SK-N-SH treated with all-trans-retinoic acid at 6 μM for 48 hours (cell line): ENCODE measurements around the gene UQCRC2.

Experiments used
- ATAC-seq: fragments of 200-7000 bp; cut with Tn5 transposase; 3 replicates; pipeline ENCODE4 v1.9.1; 2020; ENCODE audit warnings: mild to moderate bottlenecking, moderate library complexity
- ARNTL ChIP-seq: fragments of 450-650 bp; formaldehyde crosslinking; IDR thresholded peaks from 2 replicates; pipeline ENCODE4 v1.5.0; 2020; ENCODE audit warnings: low read depth, mild to moderate bottlenecking, moderate library complexity, borderline replicate concordance
- CSDC2 ChIP-seq: fragments of 250-450 bp; sonication (Bioruptor Pico); IDR thresholded peaks from 2 replicates; pipeline ENCODE4 v1.5.0; 2020; ENCODE audit warnings: mild to moderate bottlenecking, moderate library complexity
- ESRRG ChIP-seq: fragments of 250-450 bp; sonication (Bioruptor Pico); IDR thresholded peaks from 2 replicates; pipeline ENCODE4 v1.6.1; 2021; ENCODE audit warnings: mild to moderate bottlenecking
- GLIS3 ChIP-seq: fragments of 250-450 bp; sonication (Bioruptor Pico); IDR thresholded peaks from 2 replicates; pipeline ENCODE4 v1.5.0; 2020; ENCODE audit warnings: mild to moderate bottlenecking, moderate library complexity
- ISL1 ChIP-seq: fragments of 250-450 bp; sonication (Bioruptor Pico); IDR thresholded peaks from 2 replicates; pipeline ENCODE4 v2.1.2; 2022; ENCODE audit warnings: mild to moderate bottlenecking, moderate library complexity
- PPARA ChIP-seq: fragments of 250-450 bp; sonication (Bioruptor Pico); IDR thresholded peaks from 2 replicates; pipeline ENCODE4 v1.5.0; 2020; ENCODE audit warnings: mild to moderate bottlenecking, borderline replicate concordance
- TOX ChIP-seq: fragments of 250-450 bp; sonication (Bioruptor Pico); IDR thresholded peaks from 2 replicates; pipeline ENCODE4 v1.8.0; 2021; ENCODE audit warnings: mild to moderate bottlenecking, moderate library complexity, borderline replicate concordance
- ZC3H10 ChIP-seq: fragments of 250-450 bp; sonication (Bioruptor Pico); IDR thresholded peaks from 2 replicates; pipeline ENCODE4 v1.5.1; 2021; ENCODE audit warnings: mild to moderate bottlenecking, moderate library complexity
- ZFP3 ChIP-seq: fragments of 250-450 bp; sonication (Bioruptor Pico); IDR thresholded peaks from 2 replicates; pipeline ENCODE4 v1.5.0; 2020; ENCODE audit warnings: mild to moderate bottlenecking, moderate library complexity
- ZNF70 ChIP-seq: fragments of 450-650 bp; formaldehyde crosslinking; IDR thresholded peaks from 2 replicates; pipeline ENCODE4 v1.5.0; 2020; ENCODE audit warnings: mild to moderate bottlenecking, moderate library complexity
- ZNF8 ChIP-seq: fragments of 450-650 bp; formaldehyde crosslinking; IDR thresholded peaks from 2 replicates; pipeline ENCODE4 v1.5.0; 2020; ENCODE audit warnings: mild to moderate bottlenecking, moderate library complexity
- TF ChIP-seq, protein P1 (sequence below): fragments of 250-450 bp; sonication (Bioruptor Pico); IDR thresholded peaks from 2 replicates; pipeline ENCODE4 v1.5.1; 2020; ENCODE audit warnings: low read depth, mild to moderate bottlenecking, moderate library complexity
- TF ChIP-seq, protein P2 (sequence below): fragments of 250-450 bp; sonication (Bioruptor Pico); IDR thresholded peaks from 2 replicates; pipeline ENCODE4 v1.8.0; 2020; ENCODE audit warnings: mild to moderate bottlenecking, moderate library complexity, borderline replicate concordance
- TF ChIP-seq, protein P3 (sequence below): fragments of 250-450 bp; sonication (Bioruptor Pico); IDR thresholded peaks from 2 replicates; pipeline ENCODE4 v1.8.0; 2021; ENCODE audit warnings: low read depth, mild to moderate bottlenecking, moderate library complexity, borderline replicate concordance
- TF ChIP-seq, protein P4 (sequence below): fragments of 250-450 bp; sonication (Bioruptor Pico); IDR thresholded peaks from 2 replicates; pipeline ENCODE4 v1.5.0; 2020; ENCODE audit warnings: mild to moderate bottlenecking, moderate library complexity
- TF ChIP-seq, protein P5 (sequence below): fragments of 250-450 bp; sonication (Bioruptor Pico); IDR thresholded peaks from 2 replicates; pipeline ENCODE4 v1.5.1; 2021; ENCODE audit warnings: mild to moderate bottlenecking, moderate library complexity

Gene UQCRC2

DNA sequence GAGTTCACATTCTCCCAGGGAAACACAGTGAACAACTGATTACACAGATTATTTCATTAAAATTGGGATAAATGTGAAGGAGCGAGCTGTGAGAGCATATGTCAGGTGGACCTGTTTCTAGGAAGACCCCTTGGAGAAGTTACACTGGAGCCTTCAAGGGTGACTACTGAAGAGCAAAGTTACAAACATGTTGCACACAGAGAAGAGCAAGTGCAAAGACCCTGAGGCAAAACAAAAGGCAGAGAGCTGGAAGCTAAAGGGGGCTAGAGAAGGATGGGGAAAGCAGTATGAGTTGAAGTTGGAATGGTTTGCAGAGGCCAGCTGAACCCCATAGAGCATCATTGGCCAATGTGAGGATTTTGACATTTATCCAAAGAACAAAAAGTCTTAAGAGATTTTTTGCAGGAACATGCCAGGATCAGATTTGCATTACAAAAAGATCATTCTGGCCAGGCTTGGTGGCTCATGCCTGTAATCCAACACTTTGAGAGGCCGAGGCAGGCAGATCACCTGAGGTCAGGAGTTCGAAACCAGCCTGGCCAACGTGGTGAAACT, 33.6 kb downstream of the UQCRC2 start (continued):
- TF ChIP-seq, protein P1, sequence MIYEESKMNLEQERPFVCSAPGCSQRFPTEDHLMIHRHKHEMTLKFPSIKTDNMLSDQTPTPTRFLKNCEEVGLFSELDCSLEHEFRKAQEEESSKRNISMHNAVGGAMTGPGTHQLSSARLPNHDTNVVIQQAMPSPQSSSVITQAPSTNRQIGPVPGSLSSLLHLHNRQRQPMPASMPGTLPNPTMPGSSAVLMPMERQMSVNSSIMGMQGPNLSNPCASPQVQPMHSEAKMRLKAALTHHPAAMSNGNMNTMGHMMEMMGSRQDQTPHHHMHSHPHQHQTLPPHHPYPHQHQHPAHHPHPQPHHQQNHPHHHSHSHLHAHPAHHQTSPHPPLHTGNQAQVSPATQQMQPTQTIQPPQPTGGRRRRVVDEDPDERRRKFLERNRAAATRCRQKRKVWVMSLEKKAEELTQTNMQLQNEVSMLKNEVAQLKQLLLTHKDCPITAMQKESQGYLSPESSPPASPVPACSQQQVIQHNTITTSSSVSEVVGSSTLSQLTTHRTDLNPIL (CRISPR knock-in tag) = no peak
- TF ChIP-seq GLIS3 (CRISPR knock-in tag) = no peak
- TF ChIP-seq, protein P2, sequence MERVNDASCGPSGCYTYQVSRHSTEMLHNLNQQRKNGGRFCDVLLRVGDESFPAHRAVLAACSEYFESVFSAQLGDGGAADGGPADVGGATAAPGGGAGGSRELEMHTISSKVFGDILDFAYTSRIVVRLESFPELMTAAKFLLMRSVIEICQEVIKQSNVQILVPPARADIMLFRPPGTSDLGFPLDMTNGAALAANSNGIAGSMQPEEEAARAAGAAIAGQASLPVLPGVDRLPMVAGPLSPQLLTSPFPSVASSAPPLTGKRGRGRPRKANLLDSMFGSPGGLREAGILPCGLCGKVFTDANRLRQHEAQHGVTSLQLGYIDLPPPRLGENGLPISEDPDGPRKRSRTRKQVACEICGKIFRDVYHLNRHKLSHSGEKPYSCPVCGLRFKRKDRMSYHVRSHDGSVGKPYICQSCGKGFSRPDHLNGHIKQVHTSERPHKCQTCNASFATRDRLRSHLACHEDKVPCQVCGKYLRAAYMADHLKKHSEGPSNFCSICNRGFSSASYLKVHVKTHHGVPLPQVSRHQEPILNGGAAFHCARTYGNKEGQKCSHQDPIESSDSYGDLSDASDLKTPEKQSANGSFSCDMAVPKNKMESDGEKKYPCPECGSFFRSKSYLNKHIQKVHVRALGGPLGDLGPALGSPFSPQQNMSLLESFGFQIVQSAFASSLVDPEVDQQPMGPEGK (CRISPR knock-in tag) = no peak
- TF ChIP-seq ZNF8 (CRISPR knock-in tag) = no peak
- TF ChIP-seq, protein P3, sequence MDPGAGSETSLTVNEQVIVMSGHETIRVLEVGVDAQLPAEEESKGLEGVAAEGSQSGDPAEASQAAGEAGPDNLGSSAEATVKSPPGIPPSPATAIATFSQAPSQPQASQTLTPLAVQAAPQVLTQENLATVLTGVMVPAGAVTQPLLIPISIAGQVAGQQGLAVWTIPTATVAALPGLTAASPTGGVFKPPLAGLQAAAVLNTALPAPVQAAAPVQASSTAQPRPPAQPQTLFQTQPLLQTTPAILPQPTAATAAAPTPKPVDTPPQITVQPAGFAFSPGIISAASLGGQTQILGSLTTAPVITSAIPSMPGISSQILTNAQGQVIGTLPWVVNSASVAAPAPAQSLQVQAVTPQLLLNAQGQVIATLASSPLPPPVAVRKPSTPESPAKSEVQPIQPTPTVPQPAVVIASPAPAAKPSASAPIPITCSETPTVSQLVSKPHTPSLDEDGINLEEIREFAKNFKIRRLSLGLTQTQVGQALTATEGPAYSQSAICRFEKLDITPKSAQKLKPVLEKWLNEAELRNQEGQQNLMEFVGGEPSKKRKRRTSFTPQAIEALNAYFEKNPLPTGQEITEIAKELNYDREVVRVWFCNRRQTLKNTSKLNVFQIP (CRISPR knock-in tag) = no peak
- no peak for TF ChIP-seq ISL1 (CRISPR knock-in tag)
- TF ChIP-seq, protein P4, sequence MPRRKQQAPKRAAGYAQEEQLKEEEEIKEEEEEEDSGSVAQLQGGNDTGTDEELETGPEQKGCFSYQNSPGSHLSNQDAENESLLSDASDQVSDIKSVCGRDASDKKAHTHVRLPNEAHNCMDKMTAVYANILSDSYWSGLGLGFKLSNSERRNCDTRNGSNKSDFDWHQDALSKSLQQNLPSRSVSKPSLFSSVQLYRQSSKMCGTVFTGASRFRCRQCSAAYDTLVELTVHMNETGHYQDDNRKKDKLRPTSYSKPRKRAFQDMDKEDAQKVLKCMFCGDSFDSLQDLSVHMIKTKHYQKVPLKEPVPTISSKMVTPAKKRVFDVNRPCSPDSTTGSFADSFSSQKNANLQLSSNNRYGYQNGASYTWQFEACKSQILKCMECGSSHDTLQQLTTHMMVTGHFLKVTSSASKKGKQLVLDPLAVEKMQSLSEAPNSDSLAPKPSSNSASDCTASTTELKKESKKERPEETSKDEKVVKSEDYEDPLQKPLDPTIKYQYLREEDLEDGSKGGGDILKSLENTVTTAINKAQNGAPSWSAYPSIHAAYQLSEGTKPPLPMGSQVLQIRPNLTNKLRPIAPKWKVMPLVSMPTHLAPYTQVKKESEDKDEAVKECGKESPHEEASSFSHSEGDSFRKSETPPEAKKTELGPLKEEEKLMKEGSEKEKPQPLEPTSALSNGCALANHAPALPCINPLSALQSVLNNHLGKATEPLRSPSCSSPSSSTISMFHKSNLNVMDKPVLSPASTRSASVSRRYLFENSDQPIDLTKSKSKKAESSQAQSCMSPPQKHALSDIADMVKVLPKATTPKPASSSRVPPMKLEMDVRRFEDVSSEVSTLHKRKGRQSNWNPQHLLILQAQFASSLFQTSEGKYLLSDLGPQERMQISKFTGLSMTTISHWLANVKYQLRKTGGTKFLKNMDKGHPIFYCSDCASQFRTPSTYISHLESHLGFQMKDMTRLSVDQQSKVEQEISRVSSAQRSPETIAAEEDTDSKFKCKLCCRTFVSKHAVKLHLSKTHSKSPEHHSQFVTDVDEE (CRISPR knock-in tag) = no peak

DNA sequence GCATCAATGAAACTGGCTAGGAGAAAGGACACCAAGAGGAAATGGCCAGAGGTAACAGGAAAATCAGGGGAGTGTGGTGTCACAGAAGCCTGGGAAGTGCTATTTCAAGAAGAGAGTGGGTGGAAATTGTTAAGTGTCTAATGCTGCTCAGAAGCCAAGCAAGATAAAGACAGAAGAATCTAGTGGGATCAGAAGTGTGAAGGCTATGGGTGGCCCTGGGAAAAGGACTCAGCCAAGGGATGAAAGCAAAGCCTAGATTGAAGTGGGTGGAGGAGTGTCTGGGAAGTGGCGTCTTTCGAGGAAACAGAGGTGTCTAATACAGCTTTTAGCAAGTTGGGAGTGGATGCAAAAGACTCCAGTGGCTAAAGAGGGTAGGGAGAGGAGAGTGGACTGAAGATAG, 34.3 kb downstream of the UQCRC2 start:
- TF ChIP-seq PPARA (no peak), ARNTL (no peak), ZFP3 (CRISPR knock-in tag) (no peak), ESRRG (CRISPR knock-in tag) (no peak), CSDC2 (no peak), TOX (CRISPR knock-in tag) (no peak), ZNF8 (CRISPR knock-in tag) (no peak)
- TF ChIP-seq, protein P3 (CRISPR knock-in tag) = no peak
- TF ChIP-seq, protein P2 (CRISPR knock-in tag) = no peak
- TF ChIP-seq, protein P5, sequence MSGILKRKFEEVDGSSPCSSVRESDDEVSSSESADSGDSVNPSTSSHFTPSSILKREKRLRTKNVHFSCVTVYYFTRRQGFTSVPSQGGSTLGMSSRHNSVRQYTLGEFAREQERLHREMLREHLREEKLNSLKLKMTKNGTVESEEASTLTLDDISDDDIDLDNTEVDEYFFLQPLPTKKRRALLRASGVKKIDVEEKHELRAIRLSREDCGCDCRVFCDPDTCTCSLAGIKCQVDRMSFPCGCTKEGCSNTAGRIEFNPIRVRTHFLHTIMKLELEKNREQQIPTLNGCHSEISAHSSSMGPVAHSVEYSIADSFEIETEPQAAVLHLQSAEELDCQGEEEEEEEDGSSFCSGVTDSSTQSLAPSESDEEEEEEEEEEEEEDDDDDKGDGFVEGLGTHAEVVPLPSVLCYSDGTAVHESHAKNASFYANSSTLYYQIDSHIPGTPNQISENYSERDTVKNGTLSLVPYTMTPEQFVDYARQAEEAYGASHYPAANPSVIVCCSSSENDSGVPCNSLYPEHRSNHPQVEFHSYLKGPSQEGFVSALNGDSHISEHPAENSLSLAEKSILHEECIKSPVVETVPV (CRISPR knock-in tag) = no peak
- ATAC-seq = no peak

DNA sequence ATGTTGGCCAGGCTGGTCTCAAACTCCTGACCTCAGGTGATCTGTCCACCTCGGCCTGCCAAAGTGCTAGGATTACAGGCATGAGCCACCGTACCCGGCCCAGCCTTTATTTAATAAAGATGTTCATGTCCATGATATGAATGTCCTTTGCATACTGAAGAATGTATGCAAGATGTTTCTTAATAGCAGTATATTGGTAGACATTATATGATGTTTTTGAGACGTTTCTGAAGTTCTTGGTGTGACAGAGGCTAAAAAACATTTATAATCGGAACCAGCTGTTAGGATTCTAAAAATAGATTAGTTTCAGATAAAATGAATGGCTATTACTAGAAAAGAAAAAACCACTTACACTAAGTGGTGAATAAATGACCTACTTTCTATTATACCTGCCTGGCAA, 36.0 kb downstream of the UQCRC2 start:
- TF ChIP-seq, protein P4 (CRISPR knock-in tag) = no peak
- TF ChIP-seq, protein P3 (CRISPR knock-in tag) = no peak
- TF ChIP-seq ISL1 (CRISPR knock-in tag) = no peak
- no peak for TF ChIP-seq ZNF70
- TF ChIP-seq ZC3H10 (CRISPR knock-in tag) = no peak
- ATAC-seq = peak; percentile 52
